ENCODE measurements around the gene PCED1B.
"Not testable (repeated sequence)": the region's sequence is repeated elsewhere in the genome, so short reads cannot be mapped to it uniquely, and the experiment has no call there.

Gene PCED1B

GRCh38 chr12:47155457-47156166 lies 76.2 kb downstream of the PCED1B start:
- Histone ChIP-seq H3K9me3 (ENCODE audit: insufficient read depth, low read depth, low read length) (peaks cover 5% of the 10 kb centered on the region; the same call in 1 of the 2 replicates), H3K4me3 (ENCODE audit: low read length) (no peak overlapping the region), H3K36me3 (ENCODE audit: insufficient read depth, low read length) (no peaks in the 10 kb centered on the region), H3K9ac (ENCODE audit: low read depth, low read length) (no peak overlapping the region), H3K4me1 (ENCODE audit: insufficient read depth, low read length) (peaks cover 5% of the 10 kb centered on the region; the same call in 1 of the 2 replicates), H3K27ac (ENCODE audit: low read depth, low read length) (no peak overlapping the region), H3K27me3 (ENCODE audit: insufficient read depth, low read length) (no peaks in the 10 kb centered on the region)
- WGBS, result 95% methylated on average over 3 of the region's 3 CpGs

- Histone ChIP-seq H3K9ac (ENCODE audit: low read depth, low read length) (no peak overlapping the region), H3K9me3 (ENCODE audit: insufficient read depth, low read depth, low read length) (peaks cover 5% of the 10 kb centered on the region; the same call in 1 of the 2 replicates), H3K36me3 (ENCODE audit: insufficient read depth, low read length) (no peaks in the 10 kb centered on the region), H3K4me1 (ENCODE audit: insufficient read depth, low read length) (peaks cover 5% of the 10 kb centered on the region; the same call in 1 of the 2 replicates), H3K27ac (ENCODE audit: low read depth, low read length) (no peak overlapping the region), H3K27me3 (ENCODE audit: insufficient read depth, low read length) (no peaks in the 10 kb centered on the region), H3K4me3 (ENCODE audit: low read length) (no peak overlapping the region)
- 44% methylated on average over 2 of the region's 2 CpGs for WGBS
These were observed 76.8 kb downstream of the PCED1B start for GRCh38 chr12:47156167-47156736.

GRCh38 chr12:47158792-47159191 lies 79.4 kb downstream of the PCED1B start:
- no peak overlapping the region for H3K9ac ChIP-seq (ENCODE audit: low read depth, low read length)
- H3K27me3 ChIP-seq (ENCODE audit: insufficient read depth, low read length), result no peaks in the 10 kb centered on the region
- WGBS, result 90% methylated on average over 1 of the region's 1 CpG
- H3K9me3 ChIP-seq (ENCODE audit: insufficient read depth, low read depth, low read length), result peaks cover 2% of the 10 kb centered on the region; the same call in 1 of the 2 replicates
- H3K36me3 ChIP-seq (ENCODE audit: insufficient read depth, low read length), result no peaks in the 10 kb centered on the region
- H3K4me1 ChIP-seq (ENCODE audit: insufficient read depth, low read length), result peaks cover 5% of the 10 kb centered on the region; the same call in 1 of the 2 replicates
- no peak overlapping the region for H3K4me3 ChIP-seq (ENCODE audit: low read length)
- no peak overlapping the region for H3K27ac ChIP-seq (ENCODE audit: low read depth, low read length)

GRCh38 chr12:47159348-47159747 lies 79.9 kb downstream of the PCED1B start:
- no peaks in the 10 kb centered on the region for H3K27me3 ChIP-seq (ENCODE audit: insufficient read depth, low read length)
- no peak overlapping the region for H3K27ac ChIP-seq (ENCODE audit: low read depth, low read length)
- H3K4me1 ChIP-seq (ENCODE audit: insufficient read depth, low read length), result peaks cover 5% of the 10 kb centered on the region; the same call in 1 of the 2 replicates
- no CpG with 5 or more reads among the region's 1 CpG for WGBS
- peaks cover 2% of the 10 kb centered on the region; the same call in 1 of the 2 replicates for H3K9me3 ChIP-seq (ENCODE audit: insufficient read depth, low read depth, low read length)
- no peak overlapping the region for H3K4me3 ChIP-seq (ENCODE audit: low read length)
- H3K9ac ChIP-seq (ENCODE audit: low read depth, low read length), result no peak overlapping the region
- no peaks in the 10 kb centered on the region for H3K36me3 ChIP-seq (ENCODE audit: insufficient read depth, low read length)

- H3K4me1 ChIP-seq (ENCODE audit: insufficient read depth, low read length), result peaks cover 5% of the 10 kb centered on the region; the same call in 1 of the 2 replicates
- H3K9ac ChIP-seq (ENCODE audit: low read depth, low read length), result no peak overlapping the region
- 84% methylated on average over 2 of the region's 2 CpGs for WGBS
- no peaks in the 10 kb centered on the region for H3K36me3 ChIP-seq (ENCODE audit: insufficient read depth, low read length)
- no peak overlapping the region for H3K4me3 ChIP-seq (ENCODE audit: low read length)
- H3K27me3 ChIP-seq (ENCODE audit: insufficient read depth, low read length), result no peaks in the 10 kb centered on the region
- H3K27ac ChIP-seq (ENCODE audit: low read depth, low read length), result no peak overlapping the region
- peaks cover 2% of the 10 kb centered on the region; the same call in 1 of the 2 replicates for H3K9me3 ChIP-seq (ENCODE audit: insufficient read depth, low read depth, low read length)
These were observed 81.2 kb downstream of the PCED1B start for GRCh38 chr12:47160316-47161244.

- Histone ChIP-seq H3K9ac (ENCODE audit: low read depth, low read length) (no peak overlapping the region), H3K4me1 (ENCODE audit: insufficient read depth, low read length) (no peaks in the 10 kb centered on the region; the same call in 1 of the 2 replicates), H3K9me3 (ENCODE audit: insufficient read depth, low read depth, low read length) (peaks cover 2% of the 10 kb centered on the region; the same call in 1 of the 2 replicates), H3K27me3 (ENCODE audit: insufficient read depth, low read length) (no peaks in the 10 kb centered on the region), H3K36me3 (ENCODE audit: insufficient read depth, low read length) (no peaks in the 10 kb centered on the region), H3K27ac (ENCODE audit: low read depth, low read length) (no peak overlapping the region), H3K4me3 (ENCODE audit: low read length) (no peak overlapping the region)
These were observed 84.7 kb downstream of the PCED1B start for GRCh38 chr12:47164116-47164515.

- no peak overlapping the region for H3K27ac ChIP-seq (ENCODE audit: low read depth, low read length)
- no peaks in the 10 kb centered on the region for H3K9me3 ChIP-seq (ENCODE audit: insufficient read depth, low read depth, low read length)
- no peak overlapping the region for H3K9ac ChIP-seq (ENCODE audit: low read depth, low read length)
- 94% methylated on average over 2 of the region's 2 CpGs for WGBS
- no peaks in the 10 kb centered on the region for H3K36me3 ChIP-seq (ENCODE audit: insufficient read depth, low read length)
- no peak overlapping the region for H3K4me3 ChIP-seq (ENCODE audit: low read length)
- no peaks in the 10 kb centered on the region for H3K27me3 ChIP-seq (ENCODE audit: insufficient read depth, low read length)
- no peaks in the 10 kb centered on the region; the same call in 1 of the 2 replicates for H3K4me1 ChIP-seq (ENCODE audit: insufficient read depth, low read length)
These were observed 85.5 kb downstream of the PCED1B start for GRCh38 chr12:47164724-47165439.

- Histone ChIP-seq H3K9ac (ENCODE audit: low read depth, low read length) (no peak overlapping the region), H3K27me3 (ENCODE audit: insufficient read depth, low read length) (no peaks in the 10 kb centered on the region), H3K27ac (ENCODE audit: low read depth, low read length) (no peak overlapping the region), H3K9me3 (ENCODE audit: insufficient read depth, low read depth, low read length) (0 out of 2 replicates have a peak, but pooled peaks cover 6% of the 10 kb centered on the region), H3K4me1 (ENCODE audit: insufficient read depth, low read length) (no peaks in the 10 kb centered on the region; the same call in 1 of the 2 replicates), H3K4me3 (ENCODE audit: low read length) (no peak overlapping the region), H3K36me3 (ENCODE audit: insufficient read depth, low read length) (no peaks in the 10 kb centered on the region)
- WGBS, result 82% methylated on average over 5 of the region's 5 CpGs
These were observed 86.5 kb downstream of the PCED1B start for GRCh38 chr12:47165934-47166333.

- Histone ChIP-seq H3K4me3 (ENCODE audit: low read length) (no peak overlapping the region), H3K4me1 (ENCODE audit: insufficient read depth, low read length) (no peaks in the 10 kb centered on the region; the same call in 1 of the 2 replicates), H3K27me3 (ENCODE audit: insufficient read depth, low read length) (no peaks in the 10 kb centered on the region), H3K27ac (ENCODE audit: low read depth, low read length) (no peak overlapping the region), H3K9ac (ENCODE audit: low read depth, low read length) (no peak overlapping the region), H3K9me3 (ENCODE audit: insufficient read depth, low read depth, low read length) (0 out of 2 replicates have a peak, but pooled peaks cover 10% of the 10 kb centered on the region), H3K36me3 (ENCODE audit: insufficient read depth, low read length) (no peaks in the 10 kb centered on the region)
- whole genome bisulfite sequencing, result no CpG with 5 or more reads among the region's 1 CpG
These were observed 86.9 kb downstream of the PCED1B start for GRCh38 chr12:47166365-47166764.

GRCh38 chr12:47170281-47170680 lies 90.9 kb downstream of the PCED1B start:
- H3K4me3 ChIP-seq (ENCODE audit: low read length); H3K9ac ChIP-seq (ENCODE audit: low read depth, low read length); H3K27me3 ChIP-seq (ENCODE audit: insufficient read depth, low read length); H3K27ac ChIP-seq (ENCODE audit: low read depth, low read length); H3K4me1 ChIP-seq (ENCODE audit: insufficient read depth, low read length); H3K36me3 ChIP-seq (ENCODE audit: insufficient read depth, low read length): not testable (repeated sequence)
- 92% methylated on average over 14 of the region's 16 CpGs for WGBS
- H3K9me3 ChIP-seq (ENCODE audit: insufficient read depth, low read depth, low read length), result 0 out of 2 replicates have a peak, but pooled peaks cover 12% of the 10 kb centered on the region

Measured in HUES64 (cell line).